Suppressor macrophage treated with lipopolysaccharide for 4 hours (primary cell): ENCODE results near the gene NACA2.
"Not testable (repeated sequence)": the region's sequence is repeated elsewhere in the genome, so short reads cannot be mapped to it uniquely, and the experiment has no call there.

Source experiments
- DNase-seq: peaks from one replicate; pipeline ENCODE4 v3.0.0-alpha.2; 2020

NACA2 gene

GRCh38 chr17:61591018-61591417 is at the start of gene NACA2:
Gene NACA2, minus strand, starts transcription at chr17:61591219. Its CDS starts 39 bp downstream, at chr17:61591180.
- DNase-seq, result no peak

GRCh38 chr17:61639818-61640217 is 48.8 kb upstream of the NACA2 start:
- no peak for DNase-seq

- DNase-seq, result no peak
These were observed 47.1 kb upstream of the NACA2 start for GRCh38 chr17:61638087-61638486.

- peak; percentile 69 for DNase-seq
These were observed 45.0 kb upstream of the NACA2 start for GRCh38 chr17:61635913-61636432.

- no peak for DNase-seq
These were observed 44.0 kb upstream of the NACA2 start for GRCh38 chr17:61634942-61635538.

- DNase-seq, result no peak
These were observed 43.1 kb upstream of the NACA2 start for GRCh38 chr17:61634011-61634539.

GRCh38 chr17:61632826-61633225 is 41.8 kb upstream of the NACA2 start:
- no peak for DNase-seq

GRCh38 chr17:61631800-61632199 is 40.8 kb upstream of the NACA2 start:
- no peak for DNase-seq

GRCh38 chr17:61628158-61628557 is 37.1 kb upstream of the NACA2 start:
- DNase-seq, result not testable (repeated sequence)

- no peak for DNase-seq
These were observed 36.6 kb upstream of the NACA2 start for GRCh38 chr17:61627658-61628057.

GRCh38 chr17:61627125-61627524 is 36.1 kb upstream of the NACA2 start:
- no peak for DNase-seq

- DNase-seq, result no peak
These were observed 34.5 kb upstream of the NACA2 start for GRCh38 chr17:61625564-61625963.

GRCh38 chr17:61624951-61625350 is 33.9 kb upstream of the NACA2 start:
- DNase-seq, result no peak

GRCh38 chr17:61621317-61621716 is 30.3 kb upstream of the NACA2 start:
- no peak for DNase-seq

GRCh38 chr17:61619953-61620352 is 28.9 kb upstream of the NACA2 start:
- DNase-seq, result no peak

GRCh38 chr17:61619493-61619892 is 28.5 kb upstream of the NACA2 start:
- DNase-seq, result no peak

GRCh38 chr17:61618950-61619349 is 27.9 kb upstream of the NACA2 start:
- no peak for DNase-seq

GRCh38 chr17:61617330-61617729 is 26.3 kb upstream of the NACA2 start:
- no peak for DNase-seq

GRCh38 chr17:61616783-61617182 is 25.8 kb upstream of the NACA2 start:
- no peak for DNase-seq

GRCh38 chr17:61614219-61614618 is 23.2 kb upstream of the NACA2 start:
- no peak for DNase-seq

- DNase-seq, result no peak
These were observed 20.3 kb upstream of the NACA2 start for GRCh38 chr17:61611323-61611722.

GRCh38 chr17:61605692-61606091 is 14.7 kb upstream of the NACA2 start:
- no peak for DNase-seq

GRCh38 chr17:61601297-61601696 is 10.3 kb upstream of the NACA2 start:
- no peak for DNase-seq

- peak; percentile 9 for DNase-seq
These were observed 9.6 kb upstream of the NACA2 start for GRCh38 chr17:61600621-61601020.

GRCh38 chr17:61599608-61600007 is 8.6 kb upstream of the NACA2 start:
- DNase-seq, result no peak
